GM23338 (cell line): Measurements from ENCODE around the gene BFSP2. TPM values are rescaled to one million over a fixed set of nuclear protein-coding genes. Genes with fewer than 3 reads are reported as not detected.
A peak's percentile ranks its signal among the peaks of the same experiment; 100 is the strongest.

ENCODE experiments used
- ATAC-seq: fragments of 200-7000 bp; cut with Tn5 transposase; 3 replicates; pipeline ENCODE4 v1.9.1; 2020
- DNase-seq: peaks from one replicate; pipeline ENCODE4 v3.0.0-alpha.2; 2015; ENCODE audit warnings: low spot score
- H2AFZ ChIP-seq: fragments of 200-600 bp; sonication (generic); 2 replicates; pipeline ENCODE4 v1.8.0; 2016; ENCODE audit warnings: antibody characterized with exemption, mild to moderate bottlenecking, moderate library complexity
- H3F3A ChIP-seq: fragments of 200-600 bp; sonication (generic); replicated peaks from 2 replicates; pipeline ENCODE4 v1.8.0; 2017; ENCODE audit warnings: antibody characterized with exemption, mixed run types, low read depth
- H3K27ac ChIP-seq: fragments of 200-600 bp; sonication (generic); 2 replicates; pipeline ENCODE4 v1.6.1; 2016; ENCODE audit warnings: low read depth
- H3K27me3 ChIP-seq: fragments of 200-600 bp; sonication (generic); 2 replicates; pipeline ENCODE4 v1.8.0; 2016; ENCODE audit warnings: mild to moderate bottlenecking, mixed run types, moderate library complexity; ENCODE audit not compliant: insufficient read depth
- H3K36me3 ChIP-seq: fragments of 200-600 bp; sonication (generic); 2 replicates; pipeline ENCODE4 v1.8.0; 2016; ENCODE audit warnings: mild to moderate bottlenecking; ENCODE audit not compliant: insufficient read depth
- H3K4me1 ChIP-seq: fragments of 200-600 bp; sonication (generic); 2 replicates; pipeline ENCODE4 v1.8.0; 2016; ENCODE audit warnings: mild to moderate bottlenecking, moderate library complexity; ENCODE audit not compliant: insufficient read depth
- H3K4me2 ChIP-seq: fragments of 200-600 bp; sonication (generic); 2 replicates; pipeline ENCODE4 v1.7.1; 2017; ENCODE audit warnings: mixed run types
- H3K4me3 ChIP-seq: fragments of 200-600 bp; sonication (generic); 2 replicates; pipeline ENCODE4 v1.6.1; 2016; ENCODE audit warnings: mixed run types
- H3K79me2 ChIP-seq: fragments of 200-600 bp; sonication (generic); replicated peaks from 2 replicates; pipeline ENCODE4 v1.8.0; 2017; ENCODE audit warnings: mild to moderate bottlenecking; ENCODE audit not compliant: insufficient read depth
- H3K9me2 ChIP-seq: fragments of 200-600 bp; sonication (generic); 2 replicates; pipeline ENCODE4 v1.8.0; 2017; ENCODE audit not compliant: insufficient read depth
- H4K20me1 ChIP-seq: fragments of 200-600 bp; sonication (generic); replicated peaks from 2 replicates; pipeline ENCODE4 v1.8.0; 2017; ENCODE audit warnings: mild to moderate bottlenecking; ENCODE audit not compliant: insufficient read depth
- H3K27ac Mint-ChIP-seq: 2 replicates; pipeline ENCODE4 v1.8.0; 2020; ENCODE audit warnings: inconsistent platforms, mild to moderate bottlenecking, moderate library complexity, mixed read lengths
- H3K27me3 Mint-ChIP-seq: 3 replicates; pipeline ENCODE4 v1.8.0; 2022; ENCODE audit warnings: low read depth, mild to moderate bottlenecking, moderate library complexity, mixed read lengths, inconsistent platforms; ENCODE audit not compliant: insufficient read depth, poor library complexity
- H3K36me3 Mint-ChIP-seq: 3 replicates; pipeline ENCODE4 v1.8.0; 2021; ENCODE audit warnings: low read depth, mild to moderate bottlenecking, inconsistent platforms, moderate library complexity, mixed read lengths
- H3K4me1 Mint-ChIP-seq: 3 replicates; pipeline ENCODE4 v1.8.0; 2020; ENCODE audit warnings: mild to moderate bottlenecking, inconsistent platforms, mixed read lengths
- H3K4me3 Mint-ChIP-seq: 3 replicates; pipeline ENCODE4 v1.8.0; 2021; ENCODE audit warnings: moderate library complexity, mild to moderate bottlenecking, inconsistent platforms, mixed read lengths
- H3K9me3 Mint-ChIP-seq: 3 replicates; pipeline ENCODE4 v1.8.0; 2020; ENCODE audit warnings: moderate library complexity, mild to moderate bottlenecking, inconsistent platforms, mixed read lengths
- CREB1 ChIP-seq: fragments of 250-450 bp; sonication (Bioruptor Pico); IDR thresholded peaks from 2 replicates; pipeline ENCODE4 v1.5.0; 2020; ENCODE audit warnings: low read depth, mild to moderate bottlenecking, moderate library complexity
- EZH2phosphoT487 ChIP-seq: fragments of 200-600 bp; sonication (generic); IDR thresholded peaks from one replicate; pipeline ENCODE4 v1.8.1; 2018; ENCODE audit warnings: antibody characterized with exemption; ENCODE audit not compliant: unreplicated experiment
- JUNB ChIP-seq: IDR thresholded peaks from one replicate; pipeline ENCODE4 v1.6.1; 2016; ENCODE audit warnings: antibody characterized with exemption; ENCODE audit not compliant: unreplicated experiment
- NANOG ChIP-seq: IDR thresholded peaks from 2 replicates; pipeline ENCODE4 v1.6.1; 2016; ENCODE audit warnings: antibody characterized with exemption, borderline replicate concordance
- POLR2AphosphoS5 ChIP-seq: IDR thresholded peaks from 2 replicates; pipeline ENCODE4 v1.6.1; 2016; ENCODE audit warnings: antibody characterized with exemption, low read depth
- STAT1 ChIP-seq: IDR thresholded peaks from one replicate; pipeline ENCODE4 v1.6.1; 2016; ENCODE audit warnings: antibody characterized with exemption; ENCODE audit not compliant: unreplicated experiment
- polyA plus RNA-seq: library from polyadenylated mRNA; unstranded; fragments of >200 nt; fragmentation: Nextera tagmentation; extraction: Ambion mirVana; gene quantifications from 2 replicates; pipeline ENCODE4 v1.2.1, GENCODE V29; 2016
- total RNA-seq: library from RNA; depleted of rRNA; stranded (reverse); fragments of >200 nt; shearing (Covaris generic); gene quantifications from 2 replicates; pipeline ENCODE4 v1.2.3, GENCODE V29; 2014
- TF ChIP-seq, protein P1 (sequence below): fragments of 250-450 bp; sonication (Bioruptor Pico); IDR thresholded peaks from 2 replicates; pipeline ENCODE4 v1.5.0; 2020; ENCODE audit warnings: mild to moderate bottlenecking, moderate library complexity
- TF ChIP-seq, protein P2 (sequence below): IDR thresholded peaks from 2 replicates; pipeline ENCODE4 v1.6.1; 2016; ENCODE audit warnings: antibody characterized with exemption
- TF ChIP-seq, protein P3 (sequence below): IDR thresholded peaks from one replicate; pipeline ENCODE4 v1.6.1; 2018; ENCODE audit warnings: antibody characterized with exemption; ENCODE audit not compliant: unreplicated experiment

BFSP2 gene
- total and polyA plus RNA-seq, 2 experiments from 2014 or later = not detected

DNA sequence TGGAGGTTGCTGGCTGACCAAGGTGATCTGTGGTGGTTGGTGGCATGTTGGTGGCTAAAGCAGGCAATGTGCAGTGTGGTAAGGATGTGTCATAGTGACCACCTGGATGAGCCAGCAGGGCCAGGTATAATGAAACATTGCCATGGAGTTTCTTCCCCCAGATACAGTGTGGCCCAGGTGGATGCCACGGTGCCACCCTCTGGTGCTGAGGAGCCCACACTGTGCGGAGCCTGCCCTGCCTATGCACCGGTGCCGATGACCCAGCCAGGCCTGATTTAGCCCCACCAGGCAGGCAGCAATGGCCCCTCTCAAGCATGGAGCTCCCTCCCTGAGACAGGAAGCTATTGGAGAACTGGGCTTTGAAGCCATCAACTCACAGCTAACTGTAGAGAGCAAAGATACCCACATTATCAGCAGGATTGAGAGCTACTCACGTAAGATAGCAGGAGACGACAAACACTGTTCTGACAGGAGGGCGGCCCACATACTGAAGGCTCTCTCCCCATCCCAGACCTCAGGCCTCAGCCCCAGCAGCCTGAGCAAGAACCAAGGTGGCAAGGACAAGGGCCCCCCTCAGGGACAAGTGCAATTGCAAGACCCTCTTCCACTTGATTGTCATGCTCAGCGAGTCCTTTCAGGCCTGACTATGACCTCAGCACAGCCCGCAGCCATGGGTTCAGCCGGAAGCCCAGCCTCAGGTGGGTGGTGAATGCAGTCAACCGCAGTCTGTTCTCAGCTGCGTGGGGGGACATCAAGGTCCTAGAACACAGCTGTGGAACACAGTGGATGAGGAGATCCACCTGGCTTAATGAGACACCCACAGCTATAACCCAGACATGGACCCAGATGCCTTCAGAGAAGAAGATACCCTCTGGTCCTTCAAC lies 90.9 kb downstream of the BFSP2 start:
- H3K27ac ChIP-seq = no peak overlapping the region
- H3K27me3 ChIP-seq = no peaks in the 10 kb centered on the region
- ATAC-seq (no peak), DNase-seq (no peak)
- peaks cover 4% of the 10 kb centered on the region; the same call in 1 of the 2 replicates for H3K4me1 ChIP-seq
- H3F3A ChIP-seq = no peaks in the 10 kb centered on the region
- H3K36me3 ChIP-seq = no peaks in the 10 kb centered on the region
- no peak overlapping the region for H3K4me2 ChIP-seq
- peaks cover 21% of the 10 kb centered on the region for H3K36me3 Mint-ChIP-seq
- no peaks in the 10 kb centered on the region for H3K9me2 ChIP-seq
- H4K20me1 ChIP-seq = no peaks in the 10 kb centered on the region
- H3K27ac Mint-ChIP-seq = 0 out of 2 replicates have a peak overlapping the region, but pooled peaks have one; percentile 23
- H3K4me1 Mint-ChIP-seq = peaks cover 30% of the 10 kb centered on the region
- TF ChIP-seq EZH2phosphoT487 = no peak
- H3K79me2 ChIP-seq = no peaks in the 10 kb centered on the region
- peaks cover 32% of the 10 kb centered on the region for H3K9me3 Mint-ChIP-seq
- H3K4me3 Mint-ChIP-seq = no peak overlapping the region; the same call in 2 of the 3 replicates
- H2AFZ ChIP-seq = no peak overlapping the region
- no peak overlapping the region for H3K4me3 ChIP-seq
- H3K27me3 Mint-ChIP-seq = peaks cover 14% of the 10 kb centered on the region

DNA sequence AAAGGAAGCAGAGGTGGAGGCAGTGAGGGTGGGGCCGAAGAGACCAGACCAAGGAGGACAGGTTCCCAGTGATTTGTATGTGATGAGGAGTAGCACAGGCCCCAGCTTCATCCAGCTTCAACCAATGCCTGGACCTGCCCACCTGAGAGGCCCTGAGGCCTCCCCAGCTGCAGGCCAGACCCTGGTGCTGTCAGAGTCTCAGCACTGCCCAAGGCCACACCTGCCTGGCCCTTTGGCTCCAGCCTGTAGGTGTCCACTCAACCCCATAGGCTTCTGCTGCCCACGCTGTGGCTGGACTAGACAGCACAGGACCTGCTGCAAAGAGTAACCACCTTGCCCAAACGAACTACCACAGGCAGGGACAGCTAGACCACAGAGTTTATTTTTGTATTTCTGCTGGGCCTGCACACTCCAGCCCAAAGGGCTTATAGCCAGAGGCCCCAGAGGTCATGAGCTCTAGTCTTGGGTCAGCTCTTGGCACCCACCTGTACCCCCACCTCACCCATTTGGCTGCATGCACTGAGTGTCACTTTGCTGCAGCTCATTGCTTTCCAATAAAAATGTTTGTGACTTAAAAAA lies 91.7 kb downstream of the BFSP2 start:
- Histone ChIP-seq H3F3A (no peaks in the 10 kb centered on the region), H3K79me2 (no peaks in the 10 kb centered on the region), H4K20me1 (no peaks in the 10 kb centered on the region), H3K4me1 (peaks cover 4% of the 10 kb centered on the region; the same call in 1 of the 2 replicates), H3K4me2 (no peak overlapping the region), H3K27me3 (no peaks in the 10 kb centered on the region), H3K9me2 (no peaks in the 10 kb centered on the region), H3K4me3 (no peak overlapping the region), H3K27ac (no peak overlapping the region), H2AFZ (no peak overlapping the region), H3K36me3 (no peaks in the 10 kb centered on the region)
- DNase-seq (no peak), ATAC-seq (no peak)
- Mint-ChIP-seq H3K4me1 (peaks cover 30% of the 10 kb centered on the region), H3K27me3 (peaks cover 14% of the 10 kb centered on the region), H3K9me3 (peaks cover 29% of the 10 kb centered on the region), H3K36me3 (peaks cover 19% of the 10 kb centered on the region), H3K27ac (no peak overlapping the region), H3K4me3 (no peak overlapping the region)
- TF ChIP-seq STAT1 (no peak), POLR2AphosphoS5 (no peak), CREB1 (no peak), NANOG (no peak), JUNB (no peak)
- TF ChIP-seq, protein P1, sequence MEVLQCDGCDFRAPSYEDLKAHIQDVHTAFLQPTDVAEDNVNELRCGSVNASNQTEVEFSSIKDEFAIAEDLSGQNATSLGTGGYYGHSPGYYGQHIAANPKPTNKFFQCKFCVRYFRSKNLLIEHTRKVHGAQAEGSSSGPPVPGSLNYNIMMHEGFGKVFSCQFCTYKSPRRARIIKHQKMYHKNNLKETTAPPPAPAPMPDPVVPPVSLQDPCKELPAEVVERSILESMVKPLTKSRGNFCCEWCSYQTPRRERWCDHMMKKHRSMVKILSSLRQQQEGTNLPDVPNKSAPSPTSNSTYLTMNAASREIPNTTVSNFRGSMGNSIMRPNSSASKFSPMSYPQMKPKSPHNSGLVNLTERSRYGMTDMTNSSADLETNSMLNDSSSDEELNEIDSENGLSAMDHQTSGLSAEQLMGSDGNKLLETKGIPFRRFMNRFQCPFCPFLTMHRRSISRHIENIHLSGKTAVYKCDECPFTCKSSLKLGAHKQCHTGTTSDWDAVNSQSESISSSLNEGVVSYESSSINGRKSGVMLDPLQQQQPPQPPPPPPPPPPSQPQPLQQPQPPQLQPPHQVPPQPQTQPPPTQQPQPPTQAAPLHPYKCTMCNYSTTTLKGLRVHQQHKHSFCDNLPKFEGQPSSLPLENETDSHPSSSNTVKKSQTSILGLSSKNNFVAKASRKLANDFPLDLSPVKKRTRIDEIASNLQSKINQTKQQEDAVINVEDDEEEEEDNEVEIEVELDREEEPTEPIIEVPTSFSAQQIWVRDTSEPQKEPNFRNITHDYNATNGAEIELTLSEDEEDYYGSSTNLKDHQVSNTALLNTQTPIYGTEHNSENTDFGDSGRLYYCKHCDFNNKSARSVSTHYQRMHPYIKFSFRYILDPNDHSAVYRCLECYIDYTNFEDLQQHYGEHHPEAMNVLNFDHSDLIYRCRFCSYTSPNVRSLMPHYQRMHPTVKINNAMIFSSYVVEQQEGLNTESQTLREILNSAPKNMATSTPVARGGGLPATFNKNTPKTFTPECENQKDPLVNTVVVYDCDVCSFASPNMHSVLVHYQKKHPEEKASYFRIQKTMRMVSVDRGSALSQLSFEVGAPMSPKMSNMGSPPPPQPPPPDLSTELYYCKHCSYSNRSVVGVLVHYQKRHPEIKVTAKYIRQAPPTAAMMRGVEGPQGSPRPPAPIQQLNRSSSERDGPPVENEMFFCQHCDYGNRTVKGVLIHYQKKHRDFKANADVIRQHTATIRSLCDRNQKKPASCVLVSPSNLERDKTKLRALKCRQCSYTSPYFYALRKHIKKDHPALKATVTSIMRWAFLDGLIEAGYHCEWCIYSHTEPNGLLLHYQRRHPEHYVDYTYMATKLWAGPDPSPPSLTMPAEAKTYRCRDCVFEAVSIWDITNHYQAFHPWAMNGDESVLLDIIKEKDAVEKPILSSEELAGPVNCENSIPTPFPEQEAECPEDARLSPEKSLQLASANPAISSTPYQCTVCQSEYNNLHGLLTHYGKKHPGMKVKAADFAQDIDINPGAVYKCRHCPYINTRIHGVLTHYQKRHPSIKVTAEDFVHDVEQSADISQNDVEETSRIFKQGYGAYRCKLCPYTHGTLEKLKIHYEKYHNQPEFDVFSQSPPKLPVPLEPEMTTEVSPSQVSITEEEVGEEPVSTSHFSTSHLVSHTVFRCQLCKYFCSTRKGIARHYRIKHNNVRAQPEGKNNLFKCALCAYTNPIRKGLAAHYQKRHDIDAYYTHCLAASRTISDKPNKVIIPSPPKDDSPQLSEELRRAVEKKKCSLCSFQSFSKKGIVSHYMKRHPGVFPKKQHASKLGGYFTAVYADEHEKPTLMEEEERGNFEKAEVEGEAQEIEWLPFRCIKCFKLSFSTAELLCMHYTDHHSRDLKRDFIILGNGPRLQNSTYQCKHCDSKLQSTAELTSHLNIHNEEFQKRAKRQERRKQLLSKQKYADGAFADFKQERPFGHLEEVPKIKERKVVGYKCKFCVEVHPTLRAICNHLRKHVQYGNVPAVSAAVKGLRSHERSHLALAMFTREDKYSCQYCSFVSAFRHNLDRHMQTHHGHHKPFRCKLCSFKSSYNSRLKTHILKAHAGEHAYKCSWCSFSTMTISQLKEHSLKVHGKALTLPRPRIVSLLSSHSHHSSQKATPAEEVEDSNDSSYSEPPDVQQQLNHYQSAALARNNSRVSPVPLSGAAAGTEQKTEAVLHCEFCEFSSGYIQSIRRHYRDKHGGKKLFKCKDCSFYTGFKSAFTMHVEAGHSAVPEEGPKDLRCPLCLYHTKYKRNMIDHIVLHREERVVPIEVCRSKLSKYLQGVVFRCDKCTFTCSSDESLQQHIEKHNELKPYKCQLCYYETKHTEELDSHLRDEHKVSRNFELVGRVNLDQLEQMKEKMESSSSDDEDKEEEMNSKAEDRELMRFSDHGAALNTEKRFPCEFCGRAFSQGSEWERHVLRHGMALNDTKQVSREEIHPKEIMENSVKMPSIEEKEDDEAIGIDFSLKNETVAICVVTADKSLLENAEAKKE (CRISPR knock-in tag) = no peak
- TF ChIP-seq, protein P2, sequence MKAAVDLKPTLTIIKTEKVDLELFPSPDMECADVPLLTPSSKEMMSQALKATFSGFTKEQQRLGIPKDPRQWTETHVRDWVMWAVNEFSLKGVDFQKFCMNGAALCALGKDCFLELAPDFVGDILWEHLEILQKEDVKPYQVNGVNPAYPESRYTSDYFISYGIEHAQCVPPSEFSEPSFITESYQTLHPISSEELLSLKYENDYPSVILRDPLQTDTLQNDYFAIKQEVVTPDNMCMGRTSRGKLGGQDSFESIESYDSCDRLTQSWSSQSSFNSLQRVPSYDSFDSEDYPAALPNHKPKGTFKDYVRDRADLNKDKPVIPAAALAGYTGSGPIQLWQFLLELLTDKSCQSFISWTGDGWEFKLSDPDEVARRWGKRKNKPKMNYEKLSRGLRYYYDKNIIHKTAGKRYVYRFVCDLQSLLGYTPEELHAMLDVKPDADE = no peak
- TF ChIP-seq, protein P3, sequence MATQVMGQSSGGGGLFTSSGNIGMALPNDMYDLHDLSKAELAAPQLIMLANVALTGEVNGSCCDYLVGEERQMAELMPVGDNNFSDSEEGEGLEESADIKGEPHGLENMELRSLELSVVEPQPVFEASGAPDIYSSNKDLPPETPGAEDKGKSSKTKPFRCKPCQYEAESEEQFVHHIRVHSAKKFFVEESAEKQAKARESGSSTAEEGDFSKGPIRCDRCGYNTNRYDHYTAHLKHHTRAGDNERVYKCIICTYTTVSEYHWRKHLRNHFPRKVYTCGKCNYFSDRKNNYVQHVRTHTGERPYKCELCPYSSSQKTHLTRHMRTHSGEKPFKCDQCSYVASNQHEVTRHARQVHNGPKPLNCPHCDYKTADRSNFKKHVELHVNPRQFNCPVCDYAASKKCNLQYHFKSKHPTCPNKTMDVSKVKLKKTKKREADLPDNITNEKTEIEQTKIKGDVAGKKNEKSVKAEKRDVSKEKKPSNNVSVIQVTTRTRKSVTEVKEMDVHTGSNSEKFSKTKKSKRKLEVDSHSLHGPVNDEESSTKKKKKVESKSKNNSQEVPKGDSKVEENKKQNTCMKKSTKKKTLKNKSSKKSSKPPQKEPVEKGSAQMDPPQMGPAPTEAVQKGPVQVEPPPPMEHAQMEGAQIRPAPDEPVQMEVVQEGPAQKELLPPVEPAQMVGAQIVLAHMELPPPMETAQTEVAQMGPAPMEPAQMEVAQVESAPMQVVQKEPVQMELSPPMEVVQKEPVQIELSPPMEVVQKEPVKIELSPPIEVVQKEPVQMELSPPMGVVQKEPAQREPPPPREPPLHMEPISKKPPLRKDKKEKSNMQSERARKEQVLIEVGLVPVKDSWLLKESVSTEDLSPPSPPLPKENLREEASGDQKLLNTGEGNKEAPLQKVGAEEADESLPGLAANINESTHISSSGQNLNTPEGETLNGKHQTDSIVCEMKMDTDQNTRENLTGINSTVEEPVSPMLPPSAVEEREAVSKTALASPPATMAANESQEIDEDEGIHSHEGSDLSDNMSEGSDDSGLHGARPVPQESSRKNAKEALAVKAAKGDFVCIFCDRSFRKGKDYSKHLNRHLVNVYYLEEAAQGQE = no peak
